Panc1 (cell line): ENCODE results near the gene CCDC172. TPM values are rescaled to one million over a fixed set of nuclear protein-coding genes. Genes with fewer than 3 reads are reported as not detected.

ENCODE experiments used
- ATAC-seq: fragments of 200-7000 bp; cut with Tn5 transposase; 2 replicates; pipeline ENCODE4 v1.9.1; 2020; ENCODE audit warnings: mild to moderate bottlenecking, moderate library complexity
- BruUV-seq: library from RNA; stranded (reverse); fragments of 400-500 nt; replicated peaks from 2 replicates; lab custom pipeline; 2021; lab: Mats Ljungman, UMichigan
- CTCF ChIA-PET: fragments of 300-600 bp; sonication (Branson Sonifier 250); formaldehyde crosslinking; loops from one replicate; lab custom pipeline; 2022; ENCODE audit warnings: antibody characterized with exemption; lab: Charles Lee
- POLR2A ChIA-PET: fragments of 300-600 bp; sonication (Branson Sonifier 250); formaldehyde crosslinking; loops from one replicate; lab custom pipeline; 2022; ENCODE audit warnings: antibody characterized with exemption; lab: Charles Lee
- DNase-seq: peaks from one replicate; pipeline ENCODE4 v3.0.0-alpha.2; 2010; ENCODE audit warnings: low read depth, low spot score
- H3K27ac ChIP-seq: 2 replicates; pipeline ENCODE4 v1.5.1; 2011; ENCODE audit warnings: mild to moderate bottlenecking, low read length, inconsistent platforms
- H3K27me3 ChIP-seq: fragments of 200-500 bp; sonication (Bioruptor generic); 2 replicates; pipeline ENCODE4 v1.6.0; 2014; ENCODE audit warnings: low read length, inconsistent platforms; ENCODE audit not compliant: control insufficient read depth, insufficient read depth
- H3K36me3 ChIP-seq: fragments of 200-500 bp; sonication (Bioruptor generic); 2 replicates; pipeline ENCODE4 v1.5.1; 2014; ENCODE audit warnings: inconsistent platforms, mild to moderate bottlenecking, low read length, moderate library complexity; ENCODE audit not compliant: control insufficient read depth, insufficient read depth
- H3K4me1 ChIP-seq: 2 replicates; pipeline ENCODE4 v1.5.1; 2011; ENCODE audit warnings: inconsistent platforms, mild to moderate bottlenecking, low read length, moderate library complexity; ENCODE audit not compliant: control insufficient read depth, insufficient read depth
- H3K4me3 ChIP-seq, 2 experiments: 2 replicates each; pipeline ENCODE4 v1.5.1; 2011 to 2012; ENCODE audit warnings: low read depth in 2 of 2, low read length in 2 of 2, mild to moderate bottlenecking in 2 of 2, inconsistent platforms in 1 of 2, moderate library complexity in 1 of 2
- H3K9me3 ChIP-seq: fragments of 200-500 bp; sonication (Bioruptor generic); 2 replicates; pipeline ENCODE4 v1.5.1; 2014; ENCODE audit warnings: low read depth, mild to moderate bottlenecking, inconsistent platforms, low read length, moderate library complexity; ENCODE audit not compliant: control insufficient read depth, insufficient read depth
- POLR2AphosphoS5 ChIP-seq: IDR thresholded peaks from 2 replicates; pipeline ENCODE4 v1.6.1; 2012; ENCODE audit warnings: mild to moderate bottlenecking, low read depth, low read length, moderate library complexity
- SIN3A ChIP-seq: IDR thresholded peaks from 2 replicates; pipeline ENCODE4 v1.6.1; 2012; ENCODE audit warnings: low read depth, mild to moderate bottlenecking, low read length, moderate library complexity, borderline replicate concordance; ENCODE audit not compliant: insufficient read depth
- TCF7L2 ChIP-seq: IDR thresholded peaks from 2 replicates; pipeline ENCODE4 v1.6.1; 2011; ENCODE audit warnings: mild to moderate bottlenecking, low read depth, low read length, inconsistent platforms
- in situ Hi-C: cut with HindIII; loops from 2 replicates; pipeline ENCODE4 v1.10.0; 2016; ENCODE audit warnings: low sequenced_read_pairs, low pct_unique_long_range_greater_than_20kb
- intact Hi-C: fragments of 100-400 bp; cut with micrococcal nuclease; formaldehyde crosslinking; loops from one replicate; pipeline ENCODE4 v1.10.0; 2022; ENCODE audit not compliant: unreplicated experiment
- total RNA-seq: library from RNA; stranded (reverse); gene quantifications from one replicate; pipeline ENCODE4 v1.2.1, GENCODE V29; 2021; ENCODE audit not compliant: unreplicated experiment
- TF ChIP-seq, protein P1 (sequence below), 2 experiments: IDR thresholded peaks; 2 replicates each; pipeline ENCODE4 v1.6.1; 2011 to 2012; ENCODE audit warnings: low read depth in 2 of 2, control low read depth in 1 of 2, low read length in 1 of 2, mild to moderate bottlenecking in 1 of 2, moderate library complexity in 1 of 2; ENCODE audit not compliant: insufficient read depth in 1 of 2
- TF ChIP-seq, protein P2 (sequence below): fragments of 450-650 bp; IDR thresholded peaks from 2 replicates; pipeline ENCODE4 v1.5.1; 2017; ENCODE audit warnings: mild to moderate bottlenecking

The CCDC172 gene
- total RNA-seq, 1 experiment from 2014 or later, result not detected

DNA sequence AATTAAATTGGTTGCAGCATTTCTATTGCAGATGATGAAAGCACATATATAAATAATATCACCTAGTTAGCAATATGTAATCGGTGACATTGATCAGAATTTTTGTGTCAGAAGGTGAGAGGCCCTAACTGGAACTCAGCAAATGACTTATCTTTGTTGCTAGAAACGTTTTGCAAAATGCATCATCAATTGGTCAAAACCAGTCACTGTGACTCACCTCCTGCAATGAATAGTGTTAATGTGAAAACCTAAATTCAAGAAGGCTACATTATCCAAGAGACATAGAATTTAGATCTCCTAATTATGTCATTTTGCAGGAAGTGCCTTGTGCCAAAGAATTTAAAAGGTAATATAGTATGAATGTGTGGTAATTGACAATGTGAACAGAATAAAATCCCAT lies 93.6 kb downstream of the CCDC172 start:
- no peak for DNase-seq
- CTCF ChIA-PET, result no interaction called here

DNA sequence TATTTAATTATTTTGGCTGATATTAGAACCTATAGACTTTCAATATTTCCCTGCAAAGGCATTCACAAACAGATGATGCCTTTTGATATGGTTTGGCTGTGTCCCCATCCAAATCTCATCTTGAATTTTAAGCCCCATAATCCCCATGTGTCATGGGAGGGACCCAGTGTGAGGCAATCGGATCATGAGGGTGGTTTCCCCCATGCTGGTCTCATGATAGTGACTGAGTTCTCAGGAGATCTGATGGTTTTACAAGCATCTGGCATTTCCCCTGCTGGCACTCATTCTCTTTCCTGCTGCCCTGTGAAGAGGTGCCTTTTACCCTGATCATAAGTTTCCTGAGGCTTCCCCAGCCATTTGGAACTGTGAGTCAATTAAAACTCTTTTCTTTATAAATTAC lies 94.1 kb downstream of the CCDC172 start:
- DNase-seq (no peak), ATAC-seq (no peak)
- POLR2A ChIA-PET, result no interaction called here
- TF ChIP-seq POLR2AphosphoS5, result no peak
- no peak for TF ChIP-seq SIN3A
- no peak for TF ChIP-seq TCF7L2
- TF ChIP-seq, protein P1, sequence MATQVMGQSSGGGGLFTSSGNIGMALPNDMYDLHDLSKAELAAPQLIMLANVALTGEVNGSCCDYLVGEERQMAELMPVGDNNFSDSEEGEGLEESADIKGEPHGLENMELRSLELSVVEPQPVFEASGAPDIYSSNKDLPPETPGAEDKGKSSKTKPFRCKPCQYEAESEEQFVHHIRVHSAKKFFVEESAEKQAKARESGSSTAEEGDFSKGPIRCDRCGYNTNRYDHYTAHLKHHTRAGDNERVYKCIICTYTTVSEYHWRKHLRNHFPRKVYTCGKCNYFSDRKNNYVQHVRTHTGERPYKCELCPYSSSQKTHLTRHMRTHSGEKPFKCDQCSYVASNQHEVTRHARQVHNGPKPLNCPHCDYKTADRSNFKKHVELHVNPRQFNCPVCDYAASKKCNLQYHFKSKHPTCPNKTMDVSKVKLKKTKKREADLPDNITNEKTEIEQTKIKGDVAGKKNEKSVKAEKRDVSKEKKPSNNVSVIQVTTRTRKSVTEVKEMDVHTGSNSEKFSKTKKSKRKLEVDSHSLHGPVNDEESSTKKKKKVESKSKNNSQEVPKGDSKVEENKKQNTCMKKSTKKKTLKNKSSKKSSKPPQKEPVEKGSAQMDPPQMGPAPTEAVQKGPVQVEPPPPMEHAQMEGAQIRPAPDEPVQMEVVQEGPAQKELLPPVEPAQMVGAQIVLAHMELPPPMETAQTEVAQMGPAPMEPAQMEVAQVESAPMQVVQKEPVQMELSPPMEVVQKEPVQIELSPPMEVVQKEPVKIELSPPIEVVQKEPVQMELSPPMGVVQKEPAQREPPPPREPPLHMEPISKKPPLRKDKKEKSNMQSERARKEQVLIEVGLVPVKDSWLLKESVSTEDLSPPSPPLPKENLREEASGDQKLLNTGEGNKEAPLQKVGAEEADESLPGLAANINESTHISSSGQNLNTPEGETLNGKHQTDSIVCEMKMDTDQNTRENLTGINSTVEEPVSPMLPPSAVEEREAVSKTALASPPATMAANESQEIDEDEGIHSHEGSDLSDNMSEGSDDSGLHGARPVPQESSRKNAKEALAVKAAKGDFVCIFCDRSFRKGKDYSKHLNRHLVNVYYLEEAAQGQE (IDR thresholded peaks at IDR 0.05; ENCODE audit: insufficient read depth in 1 of 2, low read depth in 2 of 2, low read length in 1 of 2), result no peak
- TF ChIP-seq, protein P2, sequence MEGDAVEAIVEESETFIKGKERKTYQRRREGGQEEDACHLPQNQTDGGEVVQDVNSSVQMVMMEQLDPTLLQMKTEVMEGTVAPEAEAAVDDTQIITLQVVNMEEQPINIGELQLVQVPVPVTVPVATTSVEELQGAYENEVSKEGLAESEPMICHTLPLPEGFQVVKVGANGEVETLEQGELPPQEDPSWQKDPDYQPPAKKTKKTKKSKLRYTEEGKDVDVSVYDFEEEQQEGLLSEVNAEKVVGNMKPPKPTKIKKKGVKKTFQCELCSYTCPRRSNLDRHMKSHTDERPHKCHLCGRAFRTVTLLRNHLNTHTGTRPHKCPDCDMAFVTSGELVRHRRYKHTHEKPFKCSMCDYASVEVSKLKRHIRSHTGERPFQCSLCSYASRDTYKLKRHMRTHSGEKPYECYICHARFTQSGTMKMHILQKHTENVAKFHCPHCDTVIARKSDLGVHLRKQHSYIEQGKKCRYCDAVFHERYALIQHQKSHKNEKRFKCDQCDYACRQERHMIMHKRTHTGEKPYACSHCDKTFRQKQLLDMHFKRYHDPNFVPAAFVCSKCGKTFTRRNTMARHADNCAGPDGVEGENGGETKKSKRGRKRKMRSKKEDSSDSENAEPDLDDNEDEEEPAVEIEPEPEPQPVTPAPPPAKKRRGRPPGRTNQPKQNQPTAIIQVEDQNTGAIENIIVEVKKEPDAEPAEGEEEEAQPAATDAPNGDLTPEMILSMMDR, result no peak
- BruUV-seq, result no TSS peak
- Histone ChIP-seq H3K36me3 (no peaks in the 10 kb centered on the region), H3K27me3 (peaks cover 4% of the 10 kb centered on the region; the same call in 1 of the 2 replicates), H3K27ac (no peak overlapping the region), H3K9me3 (no peaks in the 10 kb centered on the region), H3K4me3 (no peak overlapping the region), H3K4me1 (no peaks in the 10 kb centered on the region)
- in situ Hi-C loops, result no loop called here
- intact Hi-C loops, result no loop called here
- CTCF ChIA-PET, result no interaction called here

More for the DNA sequence above, 93.6 kb downstream of the CCDC172 start:
- Histone ChIP-seq H3K27me3 (peaks cover 4% of the 10 kb centered on the region; the same call in 1 of the 2 replicates), H3K4me1 (no peaks in the 10 kb centered on the region), H3K36me3 (no peaks in the 10 kb centered on the region), H3K9me3 (no peaks in the 10 kb centered on the region), H3K4me3 (no peak overlapping the region), H3K27ac (no peak overlapping the region)
- BruUV-seq, result no TSS peak
- in situ Hi-C loops (no loop called here), intact Hi-C loops (no loop called here)
- ATAC-seq, result no peak
- TF ChIP-seq, protein P2, result no peak
- POLR2A ChIA-PET, result no interaction called here
